Measurements from ENCODE around the gene TTC9. TPM values are rescaled to one million over a fixed set of nuclear protein-coding genes. Genes with fewer than 3 reads are reported as not detected.
A peak's percentile ranks its signal among the peaks of the same experiment; 100 is the strongest.
"Not testable (repeated sequence)": the region's sequence is repeated elsewhere in the genome, so short reads cannot be mapped to it uniquely, and the experiment has no call there.

The TTC9 gene
- total RNA-seq, 8 experiments from 2014 or later: 2.1 to 17.4 (median 5.1) TPM

DNA sequence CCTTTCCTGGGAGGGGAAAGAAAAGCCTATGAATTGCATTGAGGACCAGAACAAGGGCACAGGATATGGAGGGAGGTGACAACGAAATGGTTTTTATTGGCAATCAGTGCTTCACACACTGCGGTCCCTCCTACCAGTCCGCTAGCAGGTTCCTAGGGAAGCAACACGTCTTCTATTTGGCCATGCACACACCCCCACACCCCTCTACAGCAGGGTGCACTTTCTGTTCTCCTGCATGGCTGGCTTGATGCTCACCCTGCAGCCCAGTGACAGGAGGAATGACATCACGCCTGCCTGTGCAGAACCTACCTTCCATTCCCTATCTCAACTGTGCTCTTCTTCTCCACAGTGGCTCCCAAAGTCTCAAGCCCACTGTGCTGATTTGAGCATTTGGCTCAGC lies 57.9 kb downstream of the TTC9 start:
- in situ Hi-C loops (cut with MboI; ENCODE audit: low pct_unique_long_range_greater_than_20kb in 2 of 9, low sequenced_read_pairs in 9 of 9, unreplicated experiment in 9 of 9): no loop called here
- 21 to 100% (median 78%) methylated on average over 1 to 5 of the region's 5 CpGs; no CpG with 5 or more reads in 2 of the 10 experiments for WGBS, 10 experiments

DNA sequence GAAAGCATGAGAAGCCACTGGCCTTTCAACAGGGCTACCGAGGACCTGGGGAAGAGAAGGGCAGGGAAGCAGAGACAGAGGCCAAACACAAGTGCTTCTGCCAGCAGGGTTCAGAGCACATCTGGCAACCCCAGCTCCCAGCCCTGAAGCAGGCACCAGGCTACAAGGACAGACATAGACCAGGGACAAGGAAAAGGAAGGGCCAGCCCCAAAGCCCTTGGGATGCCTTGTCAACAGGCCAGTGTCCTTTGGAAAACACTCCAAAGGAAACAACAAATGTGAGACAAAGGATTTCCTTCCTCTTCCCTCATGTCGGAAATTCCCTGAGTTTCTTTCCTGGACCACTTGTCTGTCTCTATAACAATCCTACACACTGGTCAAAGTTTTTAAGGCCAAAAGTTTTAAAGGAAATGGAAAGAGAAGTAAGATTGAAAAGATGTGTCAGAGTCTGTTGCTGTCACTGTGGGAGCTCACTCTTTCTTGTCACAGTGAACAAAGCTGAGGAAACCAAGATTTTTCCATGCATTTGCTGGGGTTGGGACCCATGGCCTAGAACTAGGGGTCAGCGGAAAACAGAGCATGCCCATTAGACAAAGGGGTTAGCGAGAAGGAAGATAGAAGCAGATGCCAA lies 59.4 kb downstream of the TTC9 start:
- no peak for ATAC-seq (replicated peaks in 6 of 8)
- no peak overlapping the region for H3K4me3 ChIP-seq
- 40 to 92% (median 74%) methylated on average over 1 to 3 of the region's 4 CpGs; no CpG with 5 or more reads in 4 of the 10 experiments for WGBS, 10 experiments
- H3K4me1 ChIP-seq (replicated peaks in 1 of 2): peaks cover under 1 to 2% of the 10 kb centered on the region in 2 donors
- H3K27ac ChIP-seq: no peak overlapping the region
- in situ Hi-C loops (cut with MboI; ENCODE audit: low pct_unique_long_range_greater_than_20kb in 2 of 9, low sequenced_read_pairs in 9 of 9, unreplicated experiment in 9 of 9): no loop called here

More for the DNA sequence above, 57.9 kb downstream of the TTC9 start:
- Histone ChIP-seq H3K27ac (no peak overlapping the region), H3K4me1 (replicated peaks in 1 of 2) (no peaks in the 10 kb centered on the region), H3K4me3 (no peak overlapping the region)
- no peak for ATAC-seq (replicated peaks in 6 of 8)

DNA sequence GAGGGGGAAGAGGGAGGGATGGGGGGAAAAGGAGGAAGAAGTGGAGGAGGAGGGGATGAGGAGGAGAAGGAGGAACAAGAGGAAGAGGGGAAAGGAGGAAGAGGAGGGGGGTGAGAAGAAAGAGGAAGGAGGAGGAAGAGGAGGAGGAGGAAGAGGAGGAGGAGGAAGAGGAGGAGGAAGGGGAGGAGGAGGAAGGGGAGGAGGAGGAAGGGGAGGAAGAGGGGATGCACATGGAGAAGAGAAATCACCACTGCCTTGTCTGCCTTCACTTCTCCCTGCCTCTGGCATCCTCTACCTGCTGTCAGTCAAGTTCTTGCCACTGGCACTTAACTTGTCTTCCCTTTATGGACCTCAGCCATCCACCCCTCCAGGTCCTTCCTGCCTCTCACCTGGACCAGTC lies 59.9 kb downstream of the TTC9 start:
- in situ Hi-C loops (cut with MboI; ENCODE audit: low pct_unique_long_range_greater_than_20kb in 2 of 9, low sequenced_read_pairs in 9 of 9, unreplicated experiment in 9 of 9): no loop called here
- ATAC-seq (replicated peaks in 6 of 8): no peak
- peaks cover 2% of the 10 kb centered on the region in 2 donors for H3K4me1 ChIP-seq (replicated peaks in 1 of 2)

DNA sequence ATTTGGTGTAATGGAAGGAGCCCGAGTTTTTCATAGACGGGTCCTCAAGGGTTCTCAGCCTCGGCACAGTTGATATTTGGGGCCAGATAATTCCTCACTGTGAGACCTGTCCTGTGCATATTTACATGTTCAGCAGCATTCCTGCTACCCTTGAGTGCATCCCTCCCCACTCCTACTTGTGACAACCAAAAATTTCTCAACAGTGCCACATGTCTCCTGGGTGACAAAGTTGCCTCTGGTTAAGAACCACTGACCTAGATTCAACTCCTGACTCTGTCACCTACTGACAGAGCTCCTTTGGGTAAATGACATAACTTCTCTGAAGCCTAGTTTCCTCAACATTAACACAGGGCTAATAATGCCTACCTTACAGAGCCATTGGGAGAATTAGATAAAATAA lies 60.4 kb downstream of the TTC9 start:
- peak in 1 of 8 experiments; percentile 25 for ATAC-seq (replicated peaks in 6 of 8)
- H3K27ac ChIP-seq: no peak overlapping the region
- 0 to 73% (median 57%) methylated on average over 1 to 3 of the region's 3 CpGs; no CpG with 5 or more reads in 2 of the 10 experiments for WGBS, 10 experiments
- H3K4me1 ChIP-seq (replicated peaks in 1 of 2): peaks cover 2% of the 10 kb centered on the region in 2 donors
- in situ Hi-C loops (cut with MboI; ENCODE audit: low pct_unique_long_range_greater_than_20kb in 2 of 9, low sequenced_read_pairs in 9 of 9, unreplicated experiment in 9 of 9): no loop called here
- H3K4me3 ChIP-seq: no peak overlapping the region

More for the DNA sequence above, 59.9 kb downstream of the TTC9 start:
- no peak overlapping the region for H3K4me3 ChIP-seq
- H3K27ac ChIP-seq: no peak overlapping the region

DNA sequence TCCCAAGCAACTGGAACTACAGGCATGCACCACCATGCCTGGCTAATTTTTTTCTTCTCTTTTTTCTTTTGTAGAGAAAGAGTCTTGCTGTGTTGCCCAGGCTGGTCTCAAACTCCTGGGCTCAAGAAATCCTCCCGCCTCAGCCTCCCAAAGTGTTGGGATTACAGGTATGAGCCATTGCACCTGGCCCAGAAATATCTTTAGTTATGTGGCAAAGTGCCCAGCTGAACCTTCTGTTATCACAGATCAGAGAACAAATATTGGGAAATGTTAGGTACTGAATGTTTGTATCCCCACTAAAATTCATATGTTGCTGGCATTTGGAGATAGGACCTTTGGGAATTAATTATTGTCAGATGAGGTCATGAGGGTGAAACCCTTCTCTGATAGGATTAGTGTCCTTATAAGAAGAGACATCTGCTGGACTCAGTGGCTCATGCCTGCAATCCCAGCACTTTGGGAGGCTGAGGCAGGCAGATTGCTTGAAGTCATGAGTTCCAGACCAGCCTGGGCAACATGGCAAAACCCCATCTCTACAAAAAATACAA lies 62.0 kb downstream of the TTC9 start:
- H3K4me1 ChIP-seq (replicated peaks in 1 of 2); ATAC-seq (replicated peaks in 6 of 8); H3K4me3 ChIP-seq; H3K27ac ChIP-seq; in situ Hi-C loops (cut with MboI; ENCODE audit: low pct_unique_long_range_greater_than_20kb in 2 of 9, low sequenced_read_pairs in 9 of 9, unreplicated experiment in 9 of 9): not testable (repeated sequence)
- WGBS, 10 experiments: 57 to 88% (median 88%) methylated on average over 1 of the region's 1 CpG; no CpG with 5 or more reads in 7 of the 10 experiments

DNA sequence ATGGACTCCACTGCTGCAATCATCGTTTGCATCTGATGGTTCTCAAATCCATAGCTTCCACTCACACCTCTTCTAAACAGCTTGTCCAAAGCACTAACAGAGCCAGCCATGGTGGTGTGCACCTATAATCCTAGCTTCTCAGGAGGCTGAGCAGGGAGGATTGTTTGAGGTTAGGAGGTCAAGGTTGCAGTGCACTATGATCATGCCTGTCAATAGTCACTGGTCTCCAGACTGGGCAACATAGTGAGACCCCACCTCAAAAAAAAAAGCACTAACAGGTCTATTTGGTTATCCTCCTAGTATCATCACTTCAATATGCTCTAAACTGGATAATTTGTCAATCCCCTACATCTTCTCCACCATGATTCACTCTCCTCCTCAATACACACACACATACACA lies 63.2 kb downstream of the TTC9 start:
- H3K4me3 ChIP-seq: no peak overlapping the region
- in situ Hi-C loops (cut with MboI; ENCODE audit: low pct_unique_long_range_greater_than_20kb in 2 of 9, low sequenced_read_pairs in 9 of 9, unreplicated experiment in 9 of 9): no loop called here

DNA sequence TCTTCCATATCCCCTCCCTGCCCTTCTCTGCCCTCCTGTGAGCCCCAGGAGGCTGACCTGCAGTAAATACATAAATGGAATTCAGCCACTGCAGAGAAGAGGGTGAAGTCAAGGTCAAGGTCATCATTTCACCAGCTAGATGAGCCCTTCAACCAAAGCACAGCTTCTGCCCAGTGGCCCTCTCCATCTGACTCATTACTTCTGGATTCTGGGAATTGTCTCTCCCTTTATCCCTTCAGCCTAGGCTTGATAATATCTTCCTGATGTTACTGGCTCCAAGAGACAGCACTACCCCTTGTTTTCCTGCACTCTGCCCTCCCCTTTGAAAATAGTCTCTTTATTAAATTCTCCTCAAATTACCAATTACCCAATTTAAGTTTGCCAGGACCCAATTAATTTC lies 64.5 kb downstream of the TTC9 start:
- Histone ChIP-seq H3K4me1 (replicated peaks in 1 of 2) (peaks cover 2% of the 10 kb centered on the region in 2 donors), H3K4me3 (no peak overlapping the region), H3K27ac (no peak overlapping the region)
- in situ Hi-C loops (cut with MboI; ENCODE audit: low pct_unique_long_range_greater_than_20kb in 2 of 9, low sequenced_read_pairs in 9 of 9, unreplicated experiment in 9 of 9): no loop called here
- ATAC-seq (replicated peaks in 6 of 8): no peak

More for the DNA sequence above, 63.2 kb downstream of the TTC9 start:
- H3K27ac ChIP-seq: no peak overlapping the region
- no peak for ATAC-seq (replicated peaks in 6 of 8)
- WGBS, 10 experiments: 60 to 100% (median 83%) methylated on average over 1 of the region's 1 CpG; no CpG with 5 or more reads in 3 of the 10 experiments
- peaks cover 2% of the 10 kb centered on the region in 2 donors for H3K4me1 ChIP-seq (replicated peaks in 1 of 2)

DNA sequence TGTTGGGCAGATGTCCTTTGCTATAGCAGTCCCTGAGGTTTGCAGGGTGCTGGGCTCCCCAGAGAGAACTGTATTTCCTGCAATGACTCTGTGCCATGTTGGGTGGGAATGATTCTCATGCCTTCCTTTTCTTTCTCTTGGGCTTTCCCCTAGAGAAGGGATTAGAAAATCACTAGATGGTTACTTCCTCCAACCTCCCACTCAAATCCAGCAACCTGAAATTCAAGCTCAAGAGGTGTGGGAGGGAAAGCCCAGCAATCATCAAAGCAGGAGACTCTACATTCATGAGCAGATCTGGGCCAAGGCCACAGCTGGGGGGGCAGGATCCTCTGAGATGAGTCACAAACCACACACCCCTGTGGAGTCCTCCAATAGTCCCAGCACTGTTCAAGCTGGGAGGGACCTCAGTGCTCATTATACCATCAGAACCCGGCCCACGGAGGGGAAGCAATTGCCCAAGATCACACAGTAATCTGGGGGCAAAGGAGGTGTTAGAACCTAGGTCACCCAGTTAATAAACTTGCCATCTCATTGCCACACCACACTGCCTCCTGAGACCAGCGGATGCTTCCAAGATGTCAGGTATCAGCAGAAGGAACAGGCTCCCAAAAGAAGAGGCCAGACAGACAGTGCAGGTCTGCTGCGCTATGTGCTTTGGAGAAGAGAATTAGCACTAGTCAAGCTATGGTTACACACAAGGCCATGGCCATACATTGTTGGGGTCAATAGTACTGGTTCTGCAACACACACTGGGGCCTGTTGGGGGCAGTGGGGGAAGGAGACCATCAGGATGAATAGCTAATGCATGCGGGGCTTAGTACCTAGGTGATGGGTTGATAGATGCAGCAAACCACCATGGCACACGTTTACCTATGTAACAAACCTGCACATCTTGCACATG lies 65.7 kb downstream of the TTC9 start:
- peak in 3 of 8 experiments; percentile 46 to 100 (median 99) for ATAC-seq (replicated peaks in 6 of 8)
- WGBS, 10 experiments: 20 to 100% (median 55%) methylated on average over 1 to 4 of the region's 6 CpGs; no CpG with 5 or more reads in 1 of the 10 experiments
- in situ Hi-C loops (cut with MboI; ENCODE audit: low pct_unique_long_range_greater_than_20kb in 2 of 9, low sequenced_read_pairs in 9 of 9, unreplicated experiment in 9 of 9): no loop called here

DNA sequence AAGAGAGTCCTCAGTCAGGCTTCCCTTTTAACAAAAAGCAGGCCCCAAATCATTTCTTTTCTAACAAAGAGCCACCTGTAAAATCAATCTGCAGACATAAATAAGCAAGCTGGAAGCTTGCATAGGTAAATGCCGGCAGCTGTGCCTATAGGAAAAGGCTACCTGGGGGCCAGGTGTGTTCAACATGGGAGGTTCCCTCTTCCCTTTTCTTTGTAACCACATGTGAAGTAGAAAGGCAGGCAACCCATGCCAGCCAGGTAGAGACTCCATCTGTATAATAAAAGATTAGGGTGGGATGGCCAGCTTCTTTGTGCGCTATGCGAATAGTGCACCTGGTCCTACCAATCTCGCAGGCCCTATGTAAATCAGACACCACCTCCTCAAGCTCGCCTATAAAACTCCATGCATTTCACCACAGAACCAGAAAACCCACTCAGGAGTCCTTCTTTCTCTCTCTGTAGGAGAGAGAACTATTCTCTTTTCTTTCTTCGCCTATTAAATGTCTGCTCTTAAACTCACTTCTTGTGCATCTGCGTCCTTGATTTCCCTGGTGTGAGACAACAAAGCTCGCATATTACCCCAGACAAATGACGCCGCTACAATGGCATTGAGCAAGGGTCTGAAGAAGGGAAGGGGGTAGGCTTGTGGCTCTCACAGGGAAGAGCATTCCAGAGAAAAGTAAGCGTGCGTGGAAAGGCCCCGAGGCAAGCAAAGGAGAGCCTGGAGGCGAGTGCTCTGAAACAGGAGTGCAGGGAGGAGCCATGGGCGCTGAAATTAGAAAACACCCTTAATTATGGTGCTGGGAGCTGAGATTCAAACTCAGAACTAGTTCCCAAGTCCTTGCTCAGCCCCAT lies 67.2 kb downstream of the TTC9 start:
- in situ Hi-C loops (cut with MboI; ENCODE audit: low pct_unique_long_range_greater_than_20kb in 2 of 9, low sequenced_read_pairs in 9 of 9, unreplicated experiment in 9 of 9): no loop called here
- no peak overlapping the region for H3K4me3 ChIP-seq
- no peak overlapping the region for H3K27ac ChIP-seq
- ATAC-seq (replicated peaks in 6 of 8): no peak
- H3K4me1 ChIP-seq (replicated peaks in 1 of 2): peaks cover 2 to 10% of the 10 kb centered on the region in 2 donors
- WGBS, 10 experiments: 17 to 92% (median 57%) methylated on average over 3 to 15 of the region's 15 CpGs

More for the DNA sequence above, 65.7 kb downstream of the TTC9 start:
- Histone ChIP-seq H3K4me1 (replicated peaks in 1 of 2) (peaks cover 2% of the 10 kb centered on the region in 2 donors), H3K27ac (no peak overlapping the region), H3K4me3 (no peak overlapping the region)

DNA sequence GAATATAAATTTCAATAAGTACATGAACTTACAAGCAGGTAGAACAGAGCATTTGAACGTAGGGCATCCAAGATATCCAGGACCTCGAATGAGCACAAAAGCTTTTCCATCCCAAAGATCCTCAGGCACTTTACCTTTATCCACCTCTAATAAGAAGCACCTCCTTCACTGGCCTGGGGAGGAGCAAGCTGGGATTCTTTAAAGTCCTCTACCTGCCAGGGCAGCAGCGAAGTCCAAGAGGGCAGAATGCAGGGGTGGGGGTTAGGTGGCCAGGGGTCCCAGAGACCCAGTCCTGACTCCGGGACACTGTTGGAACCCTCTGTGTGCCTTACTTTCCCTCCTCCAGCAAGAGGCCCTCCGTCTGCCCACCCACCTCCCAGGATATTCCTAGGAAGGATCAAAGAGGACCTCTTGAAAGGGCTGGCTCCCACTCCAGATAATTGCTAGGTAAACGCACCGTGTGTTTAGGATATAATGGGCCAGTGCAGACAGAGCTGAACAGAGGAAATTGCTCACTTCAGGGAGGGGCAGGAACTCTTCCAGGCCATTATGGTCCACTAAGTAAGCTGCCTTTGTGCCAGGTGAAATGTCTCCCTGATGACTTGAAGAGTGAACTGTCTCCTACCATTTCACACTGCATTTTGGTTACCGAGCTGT lies 68.1 kb downstream of the TTC9 start:
- no peak for ATAC-seq (replicated peaks in 6 of 8)
- in situ Hi-C loops (cut with MboI; ENCODE audit: low pct_unique_long_range_greater_than_20kb in 2 of 9, low sequenced_read_pairs in 9 of 9, unreplicated experiment in 9 of 9): loop anchor here in 2 of 9 experiments (10.0 kb wide), 1 partner anchor 85 kb away; no protein-coding TSS in a partner anchor
- WGBS, 10 experiments: 19 to 77% (median 60%) methylated on average over 1 to 6 of the region's 8 CpGs; no CpG with 5 or more reads in 1 of the 10 experiments
- Histone ChIP-seq H3K4me1 (replicated peaks in 1 of 2) (peaks cover 2 to 10% of the 10 kb centered on the region in 2 donors), H3K27ac (no peak overlapping the region), H3K4me3 (no peak overlapping the region)

DNA sequence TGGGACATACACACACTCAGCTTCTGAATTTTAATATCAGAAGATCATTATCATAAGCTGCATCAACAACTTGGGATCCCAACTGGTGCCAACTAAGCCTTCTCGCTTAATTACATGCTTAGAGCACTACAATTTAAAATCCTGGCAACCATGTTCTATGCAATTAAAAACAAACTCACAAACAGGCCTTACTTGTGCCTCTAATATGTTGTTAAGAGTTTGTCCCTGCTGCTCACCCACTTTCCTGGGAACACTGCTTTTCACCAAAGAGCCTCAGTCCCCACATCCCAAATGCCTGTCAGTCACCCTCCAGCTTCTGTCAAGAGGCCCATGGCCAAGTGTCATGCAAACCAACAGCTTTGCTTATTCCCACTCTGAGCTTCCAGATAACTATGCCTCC lies 69.7 kb downstream of the TTC9 start:
- peaks cover 0 to 8% of the 10 kb centered on the region in 2 donors for H3K4me1 ChIP-seq (replicated peaks in 1 of 2)
- WGBS, 10 experiments: 13 to 100% (median 60%) methylated on average over 1 of the region's 1 CpG; no CpG with 5 or more reads in 3 of the 10 experiments
- H3K27ac ChIP-seq: no peak overlapping the region
- no peak overlapping the region for H3K4me3 ChIP-seq
- ATAC-seq (replicated peaks in 6 of 8): no peak
- in situ Hi-C loops (cut with MboI; ENCODE audit: low pct_unique_long_range_greater_than_20kb in 2 of 9, low sequenced_read_pairs in 9 of 9, unreplicated experiment in 9 of 9): loop anchor here in 2 of 9 experiments (10.0 kb wide), 1 partner anchor 87 kb away; no protein-coding TSS in a partner anchor

DNA sequence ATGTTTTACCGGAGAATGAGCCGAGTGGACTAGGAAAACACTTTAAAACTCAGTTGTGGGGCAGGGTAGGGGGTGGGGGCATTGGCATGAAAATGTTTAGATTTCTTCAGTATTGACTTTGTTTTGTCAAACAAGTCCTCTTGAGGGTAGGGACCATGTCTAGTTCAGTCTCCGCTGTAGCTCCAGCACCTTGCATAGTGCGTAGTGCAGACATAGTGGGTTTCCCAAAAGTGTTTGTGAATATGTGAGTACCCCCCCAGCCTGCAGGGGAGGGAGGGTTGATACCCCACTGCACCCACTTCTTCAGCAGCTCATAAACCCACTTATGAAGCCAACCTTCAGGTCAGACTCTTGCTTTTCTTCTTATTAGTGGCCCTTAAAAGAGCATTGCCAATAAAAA lies 71.4 kb downstream of the TTC9 start:
- ATAC-seq (replicated peaks in 6 of 8): no peak
- in situ Hi-C loops (cut with MboI; ENCODE audit: low pct_unique_long_range_greater_than_20kb in 2 of 9, low sequenced_read_pairs in 9 of 9, unreplicated experiment in 9 of 9): loop anchor here in 2 of 9 experiments (10.0 kb wide), 1 partner anchor 88 kb away; no protein-coding TSS in a partner anchor
- Histone ChIP-seq H3K27ac (no peak overlapping the region), H3K4me3 (no peak overlapping the region), H3K4me1 (replicated peaks in 1 of 2) (peaks cover 0 to 8% of the 10 kb centered on the region in 2 donors)
- WGBS, 10 experiments: 50 to 100% (median 79%) methylated on average over 1 to 4 of the region's 4 CpGs; no CpG with 5 or more reads in 3 of the 10 experiments

Measured in motor neuron (in vitro differentiated cells).